Liver (tissue), 9 donors: ENCODE measurements around the gene RBFOX1. TPM values are rescaled to one million over a fixed set of nuclear protein-coding genes. Genes with fewer than 3 reads are reported as not detected.

ENCODE experiments used
- DNase-seq: peaks from one replicate; pipeline ENCODE4 v3.0.0-alpha.2; 2017; ENCODE audit warnings: low spot score
- H3K27ac ChIP-seq, 2 donors: one replicate each; pipeline ENCODE4 v1.7.0; 2013; ENCODE audit warnings: inconsistent platforms in 2 of 2, low read length in 2 of 2, control low read depth in 1 of 2, low read depth in 1 of 2, mild to moderate bottlenecking in 1 of 2
- H3K27me3 ChIP-seq, 4 donors: one replicate each; pipeline versions ENCODE4 v1.6.1 to v1.7.0; 2013; ENCODE audit warnings: low read length in 3 of 4, inconsistent platforms in 1 of 4, mild to moderate bottlenecking in 1 of 4, moderate library complexity in 1 of 4; ENCODE audit not compliant: control insufficient read depth in 4 of 4, insufficient read depth in 4 of 4
- H3K36me3 ChIP-seq, 4 donors: one replicate each; pipeline versions ENCODE4 v1.6.1 to v1.7.0; 2013; ENCODE audit warnings: low read length in 3 of 4, mild to moderate bottlenecking in 3 of 4, low read depth in 1 of 4, moderate library complexity in 1 of 4; ENCODE audit not compliant: control insufficient read depth in 4 of 4, insufficient read depth in 3 of 4
- H3K4me1 ChIP-seq, 4 donors: one replicate each; pipeline versions ENCODE4 v1.6.1 to v1.7.0; 2013; ENCODE audit warnings: low read length in 3 of 4, mild to moderate bottlenecking in 3 of 4, moderate library complexity in 1 of 4; ENCODE audit not compliant: control insufficient read depth in 4 of 4, insufficient read depth in 4 of 4
- H3K4me3 ChIP-seq, 3 donors: one replicate each; pipeline versions ENCODE4 v1.6.1 to v1.7.0; 2013; ENCODE audit warnings: low read length in 3 of 3, control low read depth in 1 of 3, low read depth in 1 of 3, mild to moderate bottlenecking in 1 of 3
- H3K9ac ChIP-seq, 2 donors: one replicate each; pipeline ENCODE4 v1.7.0; 2013; ENCODE audit warnings: low read length in 2 of 2, mild to moderate bottlenecking in 2 of 2, moderate library complexity in 2 of 2, control low read depth in 1 of 2, low read depth in 1 of 2
- H3K9me3 ChIP-seq, 4 donors: one replicate each; pipeline versions ENCODE4 v1.6.1 to v1.7.0; 2013; ENCODE audit warnings: low read length in 3 of 4; ENCODE audit not compliant: control insufficient read depth in 4 of 4
- EGR1 ChIP-seq, 2 donors: IDR thresholded peaks; 2 replicates each; pipeline ENCODE4 v1.6.1; 2016 to 2018; ENCODE audit warnings: antibody characterized with exemption in 2 of 2, low read depth in 2 of 2
- FOXA1 ChIP-seq: IDR thresholded peaks from 2 replicates; pipeline ENCODE4 v1.6.1; 2016; ENCODE audit warnings: antibody characterized with exemption
- FOXA2 ChIP-seq: IDR thresholded peaks from 2 replicates; pipeline ENCODE4 v1.6.1; 2016; ENCODE audit warnings: antibody characterized with exemption
- GABPA ChIP-seq, 2 donors: IDR thresholded peaks in 1 of 2; conservative IDR thresholded peaks in 1 of 2; 2 replicates each; pipeline ENCODE4 v1.6.1; 2016; ENCODE audit warnings: antibody characterized with exemption in 2 of 2, mild to moderate bottlenecking in 1 of 2, moderate library complexity in 1 of 2
- HNF4A ChIP-seq, 2 donors: conservative IDR thresholded peaks; 2 replicates each; pipeline ENCODE4 v1.6.1; 2016; ENCODE audit warnings: antibody characterized with exemption in 2 of 2, mild to moderate bottlenecking in 2 of 2
- HNF4G ChIP-seq: IDR thresholded peaks from 2 replicates; pipeline ENCODE4 v1.6.1; 2016; ENCODE audit warnings: antibody characterized with exemption
- JUND ChIP-seq, 2 donors: IDR thresholded peaks; 2 replicates each; pipeline ENCODE4 v1.6.1; 2016; ENCODE audit warnings: antibody characterized with exemption in 2 of 2
- NR2F2 ChIP-seq: IDR thresholded peaks from 2 replicates; pipeline ENCODE4 v1.6.1; 2016; ENCODE audit warnings: antibody characterized with exemption
- RAD21 ChIP-seq, 2 donors: IDR thresholded peaks; 2 replicates each; pipeline ENCODE4 v1.6.1; 2016; ENCODE audit warnings: antibody characterized with exemption in 2 of 2, mild to moderate bottlenecking in 2 of 2
- RXRA ChIP-seq, 2 donors: IDR thresholded peaks; 2 replicates each; pipeline ENCODE4 v1.6.1; 2017 to 2018; ENCODE audit warnings: antibody characterized with exemption in 2 of 2, mild to moderate bottlenecking in 1 of 2
- SP1 ChIP-seq: IDR thresholded peaks from 2 replicates; pipeline ENCODE4 v1.6.1; 2018; ENCODE audit warnings: antibody characterized with exemption, mild to moderate bottlenecking
- TAF1 ChIP-seq: conservative IDR thresholded peaks from 2 replicates; pipeline ENCODE4 v1.6.1; 2016; ENCODE audit warnings: antibody characterized with exemption, mild to moderate bottlenecking
- YY1 ChIP-seq: IDR thresholded peaks from 2 replicates; pipeline ENCODE4 v1.6.1; 2016; ENCODE audit warnings: antibody characterized with exemption, mild to moderate bottlenecking
- WGBS: extraction: QIAGEN DNeasy Blood & Tissue Kit; methylation state at CpG from one replicate; pipeline ENCODE4 v1.1.7; 2013; 5-methylcytosine and 5-hydroxymethylcytosine counted together
- polyA plus RNA-seq, 2 donors: library from polyadenylated mRNA; stranded (reverse) in 1 of 2; unstranded in 1 of 2; fragments of 200-250 nt in 1 of 2; fragments of >200 nt in 1 of 2; fragmentation: Nextera tagmentation in 1 of 2; extraction: Ambion mirVana in 1 of 2; gene quantifications; one replicate each; pipeline versions ENCODE4 v1.2.1 to v1.2.3, GENCODE V29; 2013 to 2015
- total RNA-seq, 2 donors: library from RNA; depleted of rRNA; stranded (reverse); fragments of >200 nt; gene quantifications; one replicate each; pipeline ENCODE4 v1.2.3, GENCODE V29; 2014
- TF ChIP-seq, protein P1 (sequence below): IDR thresholded peaks from 2 replicates; pipeline ENCODE4 v1.6.1; 2016; ENCODE audit warnings: antibody characterized with exemption
- TF ChIP-seq, protein P2 (sequence below): fragments of 150-350 bp; IDR thresholded peaks from 2 replicates; pipeline ENCODE4 v1.5.1; 2017; ENCODE audit warnings: improper control_type of control experiment, low read depth, low read length; ENCODE audit not compliant: missing input control
- TF ChIP-seq, protein P3 (sequence below): IDR thresholded peaks from 2 replicates; pipeline ENCODE4 v1.6.1; 2016; ENCODE audit warnings: antibody characterized with exemption
- TF ChIP-seq, protein P4 (sequence below): IDR thresholded peaks from 2 replicates; pipeline ENCODE4 v1.6.1; 2016; ENCODE audit warnings: antibody characterized with exemption, mild to moderate bottlenecking
- donor health status: healthy.
- donor health status: healthy.
- donor health status: healthy.
- donor health status: healthy.
- donor health status: healthy.

The RBFOX1 gene
- total and polyA plus RNA-seq, 4 donors = not detected

DNA sequence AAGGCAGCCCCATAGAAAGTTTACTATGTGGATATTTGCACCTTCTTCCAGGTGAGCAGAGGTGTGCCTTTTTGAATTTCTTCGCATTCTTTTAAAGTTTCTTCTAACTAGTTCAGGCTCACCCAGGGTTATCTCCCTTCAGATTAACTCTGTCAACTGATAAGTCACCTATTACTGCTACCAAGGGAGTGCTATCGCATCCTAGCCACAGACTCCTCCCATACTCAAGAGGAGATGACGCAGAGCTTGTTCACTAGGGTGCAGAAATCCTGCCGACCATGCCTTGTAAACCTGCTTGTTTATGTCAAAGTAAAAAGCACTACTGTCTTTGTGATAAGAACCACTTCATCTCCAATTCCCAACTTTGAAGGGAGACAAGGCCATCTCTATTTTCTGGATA is 390.1 kb downstream of the RBFOX1 start:
- H3K27ac ChIP-seq = no peak overlapping the region
- no peaks in the 10 kb centered on the region for H3K9me3 ChIP-seq
- no peaks in the 10 kb centered on the region for H3K4me1 ChIP-seq
- no peaks in the 10 kb centered on the region for H3K27me3 ChIP-seq
- H3K36me3 ChIP-seq = no peaks in the 10 kb centered on the region
- no peak for DNase-seq
- TF ChIP-seq TAF1 (no peak), FOXA2 (no peak), HNF4G (no peak), NR2F2 (no peak), YY1 (no peak), RXRA (IDR thresholded peaks at IDR 0.05) (no peak), RAD21 (IDR thresholded peaks at IDR 0.05) (no peak), EGR1 (IDR thresholded peaks at IDR 0.05; ENCODE audit: low read depth in 2 of 2) (no peak), FOXA1 (no peak), GABPA (IDR thresholded peaks at IDR 0.05 in 1 of 2, conservative IDR thresholded peaks at IDR 0.05 in 1 of 2) (no peak), SP1 (no peak), JUND (IDR thresholded peaks at IDR 0.05) (no peak), HNF4A (conservative IDR thresholded peaks at IDR 0.05) (no peak)
- TF ChIP-seq, protein P1, sequence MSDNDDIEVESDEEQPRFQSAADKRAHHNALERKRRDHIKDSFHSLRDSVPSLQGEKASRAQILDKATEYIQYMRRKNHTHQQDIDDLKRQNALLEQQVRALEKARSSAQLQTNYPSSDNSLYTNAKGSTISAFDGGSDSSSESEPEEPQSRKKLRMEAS = no peak
- TF ChIP-seq, protein P2, sequence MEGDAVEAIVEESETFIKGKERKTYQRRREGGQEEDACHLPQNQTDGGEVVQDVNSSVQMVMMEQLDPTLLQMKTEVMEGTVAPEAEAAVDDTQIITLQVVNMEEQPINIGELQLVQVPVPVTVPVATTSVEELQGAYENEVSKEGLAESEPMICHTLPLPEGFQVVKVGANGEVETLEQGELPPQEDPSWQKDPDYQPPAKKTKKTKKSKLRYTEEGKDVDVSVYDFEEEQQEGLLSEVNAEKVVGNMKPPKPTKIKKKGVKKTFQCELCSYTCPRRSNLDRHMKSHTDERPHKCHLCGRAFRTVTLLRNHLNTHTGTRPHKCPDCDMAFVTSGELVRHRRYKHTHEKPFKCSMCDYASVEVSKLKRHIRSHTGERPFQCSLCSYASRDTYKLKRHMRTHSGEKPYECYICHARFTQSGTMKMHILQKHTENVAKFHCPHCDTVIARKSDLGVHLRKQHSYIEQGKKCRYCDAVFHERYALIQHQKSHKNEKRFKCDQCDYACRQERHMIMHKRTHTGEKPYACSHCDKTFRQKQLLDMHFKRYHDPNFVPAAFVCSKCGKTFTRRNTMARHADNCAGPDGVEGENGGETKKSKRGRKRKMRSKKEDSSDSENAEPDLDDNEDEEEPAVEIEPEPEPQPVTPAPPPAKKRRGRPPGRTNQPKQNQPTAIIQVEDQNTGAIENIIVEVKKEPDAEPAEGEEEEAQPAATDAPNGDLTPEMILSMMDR = no peak
- TF ChIP-seq, protein P3, sequence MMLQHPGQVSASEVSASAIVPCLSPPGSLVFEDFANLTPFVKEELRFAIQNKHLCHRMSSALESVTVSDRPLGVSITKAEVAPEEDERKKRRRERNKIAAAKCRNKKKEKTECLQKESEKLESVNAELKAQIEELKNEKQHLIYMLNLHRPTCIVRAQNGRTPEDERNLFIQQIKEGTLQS = no peak
- TF ChIP-seq, protein P4, sequence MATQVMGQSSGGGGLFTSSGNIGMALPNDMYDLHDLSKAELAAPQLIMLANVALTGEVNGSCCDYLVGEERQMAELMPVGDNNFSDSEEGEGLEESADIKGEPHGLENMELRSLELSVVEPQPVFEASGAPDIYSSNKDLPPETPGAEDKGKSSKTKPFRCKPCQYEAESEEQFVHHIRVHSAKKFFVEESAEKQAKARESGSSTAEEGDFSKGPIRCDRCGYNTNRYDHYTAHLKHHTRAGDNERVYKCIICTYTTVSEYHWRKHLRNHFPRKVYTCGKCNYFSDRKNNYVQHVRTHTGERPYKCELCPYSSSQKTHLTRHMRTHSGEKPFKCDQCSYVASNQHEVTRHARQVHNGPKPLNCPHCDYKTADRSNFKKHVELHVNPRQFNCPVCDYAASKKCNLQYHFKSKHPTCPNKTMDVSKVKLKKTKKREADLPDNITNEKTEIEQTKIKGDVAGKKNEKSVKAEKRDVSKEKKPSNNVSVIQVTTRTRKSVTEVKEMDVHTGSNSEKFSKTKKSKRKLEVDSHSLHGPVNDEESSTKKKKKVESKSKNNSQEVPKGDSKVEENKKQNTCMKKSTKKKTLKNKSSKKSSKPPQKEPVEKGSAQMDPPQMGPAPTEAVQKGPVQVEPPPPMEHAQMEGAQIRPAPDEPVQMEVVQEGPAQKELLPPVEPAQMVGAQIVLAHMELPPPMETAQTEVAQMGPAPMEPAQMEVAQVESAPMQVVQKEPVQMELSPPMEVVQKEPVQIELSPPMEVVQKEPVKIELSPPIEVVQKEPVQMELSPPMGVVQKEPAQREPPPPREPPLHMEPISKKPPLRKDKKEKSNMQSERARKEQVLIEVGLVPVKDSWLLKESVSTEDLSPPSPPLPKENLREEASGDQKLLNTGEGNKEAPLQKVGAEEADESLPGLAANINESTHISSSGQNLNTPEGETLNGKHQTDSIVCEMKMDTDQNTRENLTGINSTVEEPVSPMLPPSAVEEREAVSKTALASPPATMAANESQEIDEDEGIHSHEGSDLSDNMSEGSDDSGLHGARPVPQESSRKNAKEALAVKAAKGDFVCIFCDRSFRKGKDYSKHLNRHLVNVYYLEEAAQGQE = no peak
- H3K9ac ChIP-seq = no peak overlapping the region
- H3K4me3 ChIP-seq = no peak overlapping the region
- 19% methylated on average over 4 of the region's 4 CpGs for WGBS

DNA sequence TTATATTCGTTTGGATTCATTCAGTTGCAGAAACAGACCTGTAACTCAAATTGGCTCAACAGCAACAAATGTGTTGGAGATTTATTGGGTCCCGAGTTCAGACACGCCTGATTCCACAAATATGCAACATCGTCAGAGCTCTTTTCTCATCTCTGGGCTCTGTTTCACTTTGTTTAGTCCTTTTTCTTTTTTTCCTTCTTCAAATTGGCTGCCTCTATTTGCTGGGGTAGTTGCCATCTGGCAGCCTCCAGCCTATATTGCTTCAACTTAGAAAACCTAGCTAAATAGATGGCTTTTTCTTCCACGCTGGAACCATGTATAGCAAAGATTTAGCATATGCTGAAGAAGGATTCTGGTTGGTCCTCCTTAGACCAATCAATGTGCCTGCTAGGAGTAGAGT is 398.5 kb downstream of the RBFOX1 start:
- no peak for TF ChIP-seq GABPA (IDR thresholded peaks at IDR 0.05 in 1 of 2, conservative IDR thresholded peaks at IDR 0.05 in 1 of 2)
- TF ChIP-seq, protein P3 = no peak
- TF ChIP-seq FOXA2 = no peak
- TF ChIP-seq YY1 = no peak
- TF ChIP-seq, protein P4 = no peak
- no peak for TF ChIP-seq SP1
- TF ChIP-seq, protein P1 = no peak
- no peak for TF ChIP-seq RXRA (IDR thresholded peaks at IDR 0.05)
- TF ChIP-seq, protein P2 = no peak
- Histone ChIP-seq H3K36me3 (no peaks in the 10 kb centered on the region), H3K27me3 (no peaks in the 10 kb centered on the region), H3K4me1 (no peaks in the 10 kb centered on the region), H3K9ac (no peak overlapping the region), H3K4me3 (no peak overlapping the region), H3K9me3 (no peaks in the 10 kb centered on the region), H3K27ac (no peak overlapping the region)
- no peak for DNase-seq
- 82% methylated on average over 5 of the region's 5 CpGs for WGBS
